ENCODE results near the gene OXNAD1. TPM values are rescaled to one million over a fixed set of nuclear protein-coding genes. Genes with fewer than 3 reads are reported as not detected.

The OXNAD1 gene
- total RNA-seq, 2 experiments from 2014 or later, result 76.8 to 77.1 TPM

DNA sequence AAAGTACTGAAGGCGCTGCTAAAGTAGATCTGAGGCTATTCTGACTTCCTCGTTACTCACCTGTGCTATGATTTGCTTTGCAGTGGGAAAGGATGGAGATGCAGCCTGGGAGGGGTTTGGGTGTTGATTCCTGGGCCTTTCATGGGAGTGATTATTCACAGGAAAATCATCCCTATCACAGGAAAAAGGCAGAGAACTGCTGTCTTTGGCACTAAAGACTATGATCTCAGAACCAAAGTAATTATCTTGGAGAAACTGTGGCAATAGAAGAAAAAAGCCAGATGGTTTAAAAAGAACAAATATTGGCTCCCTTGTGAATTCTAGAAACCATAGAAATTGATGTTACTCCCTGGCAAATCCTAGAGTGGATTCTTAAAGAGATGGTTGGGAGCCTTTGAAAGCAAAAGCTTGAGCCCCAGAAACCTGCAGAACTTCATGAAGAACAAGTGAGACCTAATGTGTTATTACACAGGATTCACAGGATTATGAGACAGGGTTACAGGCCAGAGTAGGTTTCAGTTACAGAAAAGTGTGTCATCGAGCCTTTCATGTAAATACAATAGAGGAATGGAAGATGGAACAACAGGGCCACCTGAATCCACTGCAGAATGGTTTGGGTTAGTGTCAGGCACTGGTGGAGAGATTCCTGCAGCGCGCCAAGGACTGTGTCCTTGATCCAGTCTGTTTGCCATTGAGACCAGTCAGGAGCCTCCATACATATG lies 85.7 kb downstream of the OXNAD1 start:
- Mint-ChIP-seq H3K27ac (no peak overlapping the region), H3K27me3 (no peaks in the 10 kb centered on the region), H3K9me3 (no peaks in the 10 kb centered on the region), H3K36me3 (peaks cover 53% of the 10 kb centered on the region), H3K4me3 (no peak overlapping the region), H3K4me1 (peaks cover 23% of the 10 kb centered on the region)
- POLR2A ChIA-PET, result no interaction called here
- DNase-seq (no peak), ATAC-seq (ENCODE audit: low read depth) (no peak)

DNA sequence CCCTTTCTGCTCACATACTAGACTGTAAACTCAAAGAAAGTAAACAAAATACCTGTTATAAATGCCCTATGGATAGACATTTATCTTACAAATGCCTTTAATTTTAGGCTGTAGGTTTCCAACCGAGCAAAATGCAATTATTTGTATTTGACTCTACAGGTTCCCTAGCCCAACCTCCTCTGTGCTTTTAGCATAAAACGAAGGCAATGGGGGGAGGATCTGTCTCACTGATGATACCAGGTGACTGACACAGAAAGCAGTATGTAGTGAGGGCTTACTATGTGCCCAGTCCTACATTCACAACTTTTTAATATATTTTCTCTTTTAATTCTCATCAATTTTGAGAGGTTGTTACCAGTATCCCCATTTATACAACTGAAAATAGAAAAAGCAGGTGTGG lies 87.4 kb downstream of the OXNAD1 start:
- no peak overlapping the region for H3K27ac Mint-ChIP-seq
- peaks cover 15% of the 10 kb centered on the region for H3K4me1 Mint-ChIP-seq
- no peak overlapping the region for H3K4me3 Mint-ChIP-seq
- no peaks in the 10 kb centered on the region for H3K27me3 Mint-ChIP-seq
- H3K36me3 Mint-ChIP-seq, result peaks cover 48% of the 10 kb centered on the region
- POLR2A ChIA-PET, result interaction anchor here (1.0 kb wide), 1 partner anchor 159 kb away, joined by 3 read pairs; no protein-coding TSS in a partner anchor
- no peak for DNase-seq
- H3K9me3 Mint-ChIP-seq, result no peaks in the 10 kb centered on the region
- ATAC-seq (ENCODE audit: low read depth), result no peak

DNA sequence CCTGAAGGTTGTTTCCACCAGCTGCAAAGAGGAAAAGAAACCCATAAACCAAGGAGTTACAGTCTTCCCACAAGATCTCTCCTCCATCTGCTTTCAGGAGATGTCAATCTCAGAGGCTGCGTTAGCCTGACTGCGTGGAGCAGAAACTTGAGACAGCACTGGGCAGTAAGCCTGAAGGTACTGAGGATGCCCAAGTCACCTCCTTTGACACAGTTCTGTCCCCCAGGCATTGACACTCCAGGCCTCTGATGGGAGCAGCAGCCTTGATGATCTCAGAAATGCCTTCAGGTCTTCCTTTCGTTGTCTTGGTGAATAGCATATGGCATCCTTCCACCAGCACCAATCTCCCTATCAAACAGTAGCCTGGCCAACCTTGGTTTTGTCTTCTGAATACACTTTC lies 89.3 kb downstream of the OXNAD1 start:
- H3K27me3 Mint-ChIP-seq, result no peaks in the 10 kb centered on the region
- H3K4me3 Mint-ChIP-seq, result no peak overlapping the region
- H3K27ac Mint-ChIP-seq, result no peak overlapping the region
- H3K36me3 Mint-ChIP-seq, result peaks cover 35% of the 10 kb centered on the region
- DNase-seq, result no peak
- peaks cover 18% of the 10 kb centered on the region for H3K4me1 Mint-ChIP-seq
- no peaks in the 10 kb centered on the region for H3K9me3 Mint-ChIP-seq
- no peak for ATAC-seq (ENCODE audit: low read depth)
- POLR2A ChIA-PET, result interaction anchor here (1.2 kb wide), 1 partner anchor 14 kb away, joined by 3 read pairs; no protein-coding TSS in a partner anchor

Other genes with a start within 250 kb of the OXNAD1 start
- not detected for gene GALNT15, start 90.5 kb upstream of the OXNAD1 start, total RNA-seq
- 10 to 100 TPM; 12.1 to 14.9 TPM for gene DPH3, start 269 bp upstream of the OXNAD1 start, total RNA-seq
- 10 to 100 TPM; 64.4 to 66.7 TPM for gene RFTN1, start 248.5 kb downstream of the OXNAD1 start, total RNA-seq